GM19023 (cell line): ENCODE measurements around the gene MEGF10.

Source experiments
- ATAC-seq: cut with Tn5 transposase; IDR thresholded peaks from one replicate; pipeline ENCODE4 v1.9.1; 2021; ENCODE audit warnings: mild to moderate bottlenecking, moderate library complexity; ENCODE audit not compliant: unreplicated experiment

MEGF10 gene

DNA sequence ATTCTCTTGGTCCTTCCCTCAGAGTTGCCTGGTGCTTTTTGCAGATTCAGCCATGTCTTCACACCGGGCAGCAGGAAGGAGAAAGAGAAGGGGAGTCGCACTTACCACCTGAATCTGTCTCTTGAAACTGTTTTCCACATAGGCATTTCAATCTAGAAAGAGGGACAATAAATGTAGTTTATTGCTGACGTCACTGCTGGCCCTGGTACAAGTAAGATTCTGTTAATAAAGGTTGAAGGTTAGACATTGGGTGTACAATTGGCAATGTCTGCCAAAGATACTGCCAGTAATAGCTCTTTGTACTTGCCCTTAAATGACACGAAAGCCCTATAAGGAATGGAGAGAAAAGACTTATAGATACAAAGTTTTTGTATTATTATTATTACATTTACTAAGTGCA, 72.8 kb downstream of the MEGF10 start:
- no peak for ATAC-seq

DNA sequence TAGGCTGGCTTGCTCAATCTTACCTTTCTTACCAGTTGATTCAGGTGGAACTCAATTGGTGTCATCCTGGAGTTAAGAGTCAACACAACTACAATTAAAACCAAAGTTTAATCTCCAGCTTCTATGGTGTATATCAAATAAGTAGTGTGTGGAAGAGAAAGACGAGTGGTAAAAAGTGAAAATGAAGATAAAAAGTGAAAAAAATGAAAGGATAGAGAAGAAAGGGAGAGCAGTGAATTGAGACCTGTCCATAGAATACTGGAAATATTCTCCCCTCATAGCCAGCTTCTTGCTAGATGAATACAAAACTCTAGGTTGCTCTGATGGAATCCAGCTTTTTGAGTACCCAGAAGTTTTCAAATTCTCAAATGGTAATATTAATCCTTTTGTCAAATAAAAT, 76.4 kb downstream of the MEGF10 start:
- no peak for ATAC-seq

DNA sequence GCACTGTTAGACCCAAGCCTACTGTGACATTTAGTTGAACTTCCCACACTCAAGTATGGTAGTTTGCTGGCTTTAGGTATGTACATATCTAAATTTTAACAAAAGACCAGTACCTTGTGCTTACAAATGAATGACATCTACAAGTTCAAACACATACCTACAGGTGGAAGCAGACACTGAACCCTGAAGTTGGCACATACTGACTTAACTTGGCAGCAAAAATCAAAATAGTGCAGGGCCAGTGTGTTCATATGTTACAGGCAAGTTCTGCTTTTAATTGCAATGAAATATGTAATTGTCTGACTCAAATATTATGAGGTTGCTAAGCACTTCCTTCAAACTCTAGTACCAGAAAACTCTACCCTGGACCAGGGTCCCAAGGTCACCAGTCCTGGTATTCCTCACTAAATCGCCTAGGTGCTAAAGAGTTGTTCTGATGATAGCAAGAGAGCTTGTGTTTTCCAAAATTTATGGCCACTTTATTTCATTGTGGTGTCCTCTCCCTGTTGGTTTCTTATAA, 77.4 kb downstream of the MEGF10 start:
- ATAC-seq = no peak

DNA sequence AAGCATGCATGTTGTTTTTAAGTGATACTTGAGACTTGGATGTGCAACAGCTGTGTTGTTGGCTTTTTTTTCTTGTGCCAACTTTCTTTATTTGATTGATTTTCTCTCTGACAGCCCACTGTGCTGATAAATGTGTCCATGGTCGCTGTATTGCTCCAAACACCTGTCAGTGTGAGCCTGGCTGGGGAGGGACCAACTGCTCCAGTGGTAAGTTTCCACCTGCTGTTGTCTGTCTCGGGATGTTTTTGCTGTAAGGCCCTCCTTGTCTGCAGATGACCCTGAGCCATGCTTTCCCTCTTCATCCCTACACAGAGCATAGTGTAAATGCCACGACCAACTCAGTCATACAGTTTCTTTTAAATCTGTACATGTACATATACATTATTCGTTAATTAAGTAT, 79.2 kb downstream of the MEGF10 start:
- no peak for ATAC-seq

DNA sequence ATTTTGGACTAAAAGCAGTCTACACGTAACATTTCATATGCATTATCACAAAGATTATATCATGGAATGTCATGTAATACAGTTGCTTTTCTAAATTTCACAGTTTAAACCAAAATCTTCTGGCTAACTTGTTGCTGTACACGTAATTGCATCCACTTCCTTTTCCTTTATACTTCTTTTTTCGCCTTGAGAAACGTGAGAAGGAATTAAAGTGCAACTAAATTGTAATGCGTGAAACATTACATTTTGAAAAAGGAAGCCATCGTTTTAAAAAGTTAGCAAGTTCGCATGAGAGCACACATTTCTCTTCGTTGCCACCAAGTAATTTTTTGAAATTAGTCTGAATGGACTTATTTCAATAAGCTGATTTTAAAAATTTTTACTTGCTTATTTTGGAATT, 80.0 kb downstream of the MEGF10 start:
- ATAC-seq = no peak

DNA sequence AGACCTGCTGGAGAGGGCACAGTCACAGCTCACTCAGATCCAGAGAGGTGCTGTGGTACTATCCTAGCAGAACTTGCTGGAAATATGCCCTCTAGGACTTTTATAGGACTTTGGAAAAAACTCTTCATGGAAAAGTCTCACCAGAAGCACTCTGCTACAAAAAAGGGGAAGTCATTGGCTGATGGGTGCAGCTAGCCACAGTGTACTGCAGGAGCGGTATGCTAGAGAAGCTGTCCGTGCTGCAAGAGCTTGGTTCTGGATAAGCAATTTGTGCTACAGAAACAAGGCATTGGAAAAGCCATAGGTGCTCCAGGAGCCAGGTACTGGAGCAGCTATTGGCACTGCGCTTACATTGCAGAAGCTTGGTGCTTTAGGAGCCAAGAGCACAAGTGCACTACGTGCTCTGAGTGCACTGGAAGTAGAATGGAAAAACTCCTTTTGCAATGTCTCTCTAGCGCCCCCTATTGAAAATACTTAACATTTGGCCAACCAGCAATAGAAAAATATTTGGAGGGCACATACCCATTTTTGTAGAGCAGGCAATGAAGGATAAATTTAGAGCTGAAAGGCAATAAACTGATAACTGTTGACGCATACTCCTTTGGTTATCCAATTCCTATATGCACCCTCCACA, 83.4 kb downstream of the MEGF10 start:
- ATAC-seq = no peak

DNA sequence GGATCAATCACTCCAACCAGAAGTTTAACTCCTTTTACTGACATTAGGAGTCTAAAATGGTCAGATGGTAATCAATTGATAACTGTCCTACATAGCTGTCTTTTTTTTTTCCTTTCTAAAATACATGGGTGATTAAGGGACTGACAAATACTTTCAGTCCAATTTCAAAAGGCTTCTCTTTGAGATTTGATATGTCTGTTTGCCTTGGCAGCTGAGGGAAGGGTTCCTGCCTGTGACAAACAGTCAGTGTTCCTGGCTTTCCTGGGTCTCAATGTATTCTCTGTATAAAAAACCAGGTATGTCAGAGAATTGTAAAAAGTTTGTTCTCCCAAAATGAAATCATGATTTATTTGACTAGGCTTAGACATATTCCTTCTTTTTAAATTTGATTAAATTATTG, 84.5 kb downstream of the MEGF10 start:
- no peak for ATAC-seq

DNA sequence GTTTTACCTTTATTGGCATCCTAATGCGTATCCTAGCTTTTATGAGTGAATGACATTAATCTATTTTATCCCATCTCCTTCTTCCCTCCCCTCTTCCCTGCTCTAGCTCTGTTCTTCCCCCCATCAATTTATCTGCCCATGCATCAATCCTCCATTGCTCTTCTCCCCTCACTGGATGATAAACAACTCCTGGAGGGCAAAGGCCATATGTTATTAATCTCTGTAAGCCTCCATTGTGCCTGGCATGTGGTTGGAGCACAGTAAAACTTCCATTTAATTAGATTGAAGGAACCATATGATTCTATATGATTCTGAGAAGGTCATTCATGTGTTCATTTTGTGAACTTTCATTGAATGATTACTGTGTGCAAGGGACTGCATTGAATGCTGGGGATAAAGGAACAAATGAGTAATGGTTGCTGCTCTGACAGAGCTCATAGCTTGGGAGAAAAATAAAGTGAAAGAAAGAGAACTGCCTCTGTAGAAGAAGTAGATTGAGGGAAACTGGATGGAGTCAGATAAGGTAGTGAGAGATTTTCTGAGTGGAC, 85.0 kb downstream of the MEGF10 start:
- no peak for ATAC-seq

DNA sequence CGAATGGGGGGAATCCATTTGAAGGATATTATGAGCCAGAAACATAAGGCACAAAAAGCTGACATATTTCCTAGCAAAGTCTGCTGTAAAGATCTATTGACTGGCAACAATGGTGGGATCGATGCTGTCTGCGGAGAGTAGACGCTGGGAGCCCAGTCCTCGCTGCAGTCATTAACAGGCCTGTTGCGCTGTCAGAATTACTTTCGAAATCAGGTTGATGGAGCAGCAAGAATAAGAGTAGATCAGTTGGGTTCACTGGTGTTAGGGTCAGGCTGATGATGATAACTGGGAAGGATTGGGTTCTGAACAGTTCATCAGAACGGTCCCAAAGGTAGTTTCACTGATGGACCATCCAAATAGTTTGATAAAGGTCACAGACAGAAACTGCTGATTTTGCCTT, 87.1 kb downstream of the MEGF10 start:
- no peak for ATAC-seq

DNA sequence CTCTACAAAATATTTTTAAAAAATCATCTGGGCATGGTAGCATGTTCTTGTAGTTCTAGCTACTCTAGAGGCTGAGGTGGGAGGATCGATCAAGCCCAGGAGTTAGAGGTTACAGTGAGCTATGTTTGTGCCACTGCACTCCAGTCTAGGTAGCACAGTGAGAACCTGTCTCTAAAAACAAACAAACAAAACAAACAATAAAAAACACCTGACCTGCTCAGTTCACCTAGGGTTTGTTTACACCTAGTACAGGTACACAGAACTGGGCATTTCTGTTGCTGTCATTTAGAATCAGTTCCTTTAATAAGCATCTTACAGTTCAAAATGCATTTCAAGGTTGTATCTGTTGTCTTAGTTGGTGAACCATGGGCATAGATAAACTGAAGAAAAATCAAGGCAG, 95.3 kb downstream of the MEGF10 start:
- no peak for ATAC-seq

DNA sequence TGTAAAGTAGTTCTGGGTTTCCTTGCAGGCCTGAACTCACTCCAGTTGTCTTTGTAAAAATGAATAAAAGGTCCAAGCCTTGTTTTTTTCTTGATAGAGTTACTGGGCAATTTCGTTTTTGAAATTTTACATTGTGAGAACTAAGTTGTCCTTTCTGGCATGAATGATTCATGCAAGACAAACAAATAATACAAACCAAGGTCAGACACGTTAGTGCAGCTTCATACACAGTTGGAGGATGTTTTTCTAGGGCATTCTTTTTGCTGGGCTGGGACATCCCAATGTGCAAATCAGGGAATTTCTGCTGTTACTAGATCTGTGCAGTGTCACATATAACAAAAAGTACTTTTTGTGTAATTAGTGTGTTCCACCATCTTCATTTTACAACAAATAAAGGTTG, 96.0 kb downstream of the MEGF10 start:
- ATAC-seq = no peak

DNA sequence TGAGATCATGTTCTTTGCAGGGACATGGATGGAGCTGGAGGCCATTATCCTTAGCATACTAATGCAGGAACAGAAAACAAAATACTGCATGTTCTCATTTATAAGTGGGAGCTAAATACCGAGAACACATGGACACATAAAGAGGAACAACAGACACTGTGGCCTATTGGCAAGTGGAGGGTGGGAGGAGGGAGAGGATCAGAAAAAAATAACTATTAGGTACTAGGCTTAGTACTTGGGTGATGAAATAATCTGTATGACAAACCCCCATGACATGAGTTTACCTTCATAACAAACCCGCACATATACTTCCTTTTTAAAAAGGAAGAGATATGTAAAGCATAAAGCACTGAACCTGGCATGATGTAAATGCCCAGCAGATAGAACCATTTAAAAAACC, 99.0 kb downstream of the MEGF10 start:
- no peak for ATAC-seq

DNA sequence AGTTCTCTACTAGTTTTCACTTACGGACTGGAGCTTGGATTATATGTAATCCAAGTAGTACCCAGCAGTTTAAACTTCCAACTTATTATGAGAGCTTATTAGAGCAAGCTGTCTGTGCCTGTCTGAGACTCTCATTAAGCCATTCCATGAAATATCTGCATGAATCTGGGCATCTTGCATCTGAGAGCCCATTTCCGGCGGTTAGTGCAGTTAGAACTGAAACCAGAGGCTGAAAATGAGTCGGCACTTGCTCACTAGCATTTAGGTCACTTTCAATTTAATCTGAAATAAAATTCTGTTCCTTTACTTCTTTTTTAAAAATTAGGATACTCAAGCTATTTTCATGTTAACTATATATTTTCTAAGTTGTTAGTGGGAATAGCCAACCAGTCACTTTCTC, 102.2 kb downstream of the MEGF10 start:
- no peak for ATAC-seq

DNA sequence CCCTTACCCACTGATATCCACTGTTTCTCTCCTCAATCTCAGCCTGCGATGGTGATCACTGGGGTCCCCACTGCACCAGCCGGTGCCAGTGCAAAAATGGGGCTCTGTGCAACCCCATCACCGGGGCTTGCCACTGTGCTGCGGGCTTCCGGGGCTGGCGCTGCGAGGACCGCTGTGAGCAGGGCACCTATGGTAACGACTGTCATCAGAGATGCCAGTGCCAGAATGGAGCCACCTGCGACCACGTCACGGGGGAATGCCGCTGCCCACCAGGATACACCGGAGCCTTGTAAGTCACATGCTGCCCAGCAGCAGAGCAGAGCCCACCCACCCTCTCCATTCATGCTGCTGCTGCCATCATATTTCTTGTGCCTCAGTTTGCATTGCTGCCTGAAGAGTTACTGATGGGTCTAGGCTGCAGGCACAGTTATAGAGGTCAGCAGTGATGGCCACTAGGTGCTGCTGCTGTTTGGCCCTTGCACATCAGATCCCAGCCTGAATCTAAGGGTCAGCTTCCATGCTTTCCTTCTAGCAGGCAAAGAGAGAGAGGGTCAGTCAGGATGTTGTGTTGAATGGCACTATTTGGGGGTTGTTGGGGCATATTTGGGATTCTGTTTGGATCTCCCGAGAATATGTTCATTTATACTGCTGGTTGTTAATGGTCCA, 106.0 kb downstream of the MEGF10 start:
- ATAC-seq = no peak

DNA sequence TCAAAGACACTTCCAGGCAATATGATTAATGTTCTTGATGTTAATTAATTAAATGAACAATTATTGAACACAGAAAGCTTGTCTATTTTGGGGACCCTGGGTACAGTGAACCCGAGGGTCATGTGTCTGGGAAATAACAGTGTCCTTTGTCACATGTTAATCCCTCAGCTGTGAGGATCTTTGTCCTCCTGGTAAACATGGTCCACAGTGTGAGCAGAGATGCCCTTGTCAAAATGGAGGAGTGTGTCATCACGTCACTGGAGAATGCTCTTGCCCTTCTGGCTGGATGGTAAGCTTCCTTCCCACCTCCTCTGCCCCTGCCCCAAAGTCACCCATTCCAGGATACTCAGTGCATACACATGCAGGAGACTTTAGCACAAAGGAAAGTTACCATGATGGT, 107.9 kb downstream of the MEGF10 start:
- ATAC-seq = no peak

DNA sequence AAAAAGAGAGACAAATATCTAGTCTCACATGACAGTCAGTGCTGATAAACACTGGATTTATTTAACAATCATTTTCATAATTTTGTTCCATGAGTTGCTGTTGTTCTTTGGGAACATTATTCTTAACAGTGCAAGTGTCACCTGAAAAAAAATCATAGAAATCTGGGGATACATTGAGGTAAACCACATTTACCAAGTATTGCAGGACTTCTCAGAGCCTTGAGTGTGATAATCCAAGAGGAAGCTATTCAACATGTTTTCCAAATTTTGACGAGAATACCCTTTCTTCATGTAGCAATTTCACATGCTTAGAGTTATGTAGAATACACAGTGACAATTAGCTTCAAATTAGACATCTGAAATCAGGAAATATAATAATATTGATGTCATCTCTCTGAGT, 108.5 kb downstream of the MEGF10 start:
- ATAC-seq = no peak

DNA sequence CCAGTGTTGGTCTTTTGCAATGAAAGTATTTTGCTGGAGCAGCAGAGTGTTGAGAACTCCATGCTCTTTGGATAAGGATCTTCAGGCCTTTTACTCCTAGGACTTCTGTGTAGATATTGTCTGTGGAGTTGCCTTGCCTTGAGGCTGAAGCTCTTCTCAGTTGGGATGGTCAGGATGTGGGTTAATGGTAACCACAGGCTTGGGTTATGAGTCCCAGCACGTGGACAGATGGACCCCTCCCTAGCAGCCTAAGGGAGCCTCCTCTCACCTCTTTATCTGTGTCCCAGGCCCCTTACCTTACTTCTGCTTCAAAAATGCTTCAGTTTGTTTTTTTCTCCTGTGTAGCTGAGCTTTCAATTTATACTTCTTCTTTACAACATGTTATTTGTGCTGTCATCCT, 109.9 kb downstream of the MEGF10 start:
- no peak for ATAC-seq

DNA sequence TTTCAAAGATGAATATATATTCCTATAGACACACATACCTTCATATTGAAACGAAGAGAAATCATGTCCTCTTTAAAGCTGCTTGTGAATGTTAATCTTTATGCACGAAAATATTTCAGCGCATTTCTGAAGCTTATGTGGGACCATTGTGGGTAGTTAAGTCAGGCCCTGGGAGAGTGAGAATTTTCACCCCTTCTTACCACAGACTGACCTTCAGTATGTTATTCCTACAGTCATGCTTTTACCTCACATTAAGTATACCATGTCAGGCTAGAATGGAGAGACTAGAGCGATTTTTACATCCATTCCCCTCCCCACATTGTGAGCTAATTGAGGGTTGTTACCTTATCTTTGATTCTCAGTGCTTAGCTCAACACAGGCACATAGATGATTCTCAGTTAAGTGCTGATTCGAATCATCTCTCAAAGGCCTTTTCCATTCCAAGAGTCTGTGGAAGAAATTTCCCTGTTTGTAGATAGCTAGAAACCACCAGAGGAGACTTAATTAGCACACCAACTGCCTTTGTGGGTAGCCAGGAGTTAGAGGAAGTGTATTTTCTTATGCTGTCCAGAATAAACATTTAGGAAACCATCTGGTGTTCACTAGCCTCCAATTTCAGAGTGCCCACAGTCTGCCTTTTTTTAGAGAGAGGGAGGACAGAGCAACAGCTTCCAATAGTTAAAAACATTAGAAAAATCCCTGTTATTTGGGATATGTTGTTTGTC, 110.5 kb downstream of the MEGF10 start:
- no peak for ATAC-seq

DNA sequence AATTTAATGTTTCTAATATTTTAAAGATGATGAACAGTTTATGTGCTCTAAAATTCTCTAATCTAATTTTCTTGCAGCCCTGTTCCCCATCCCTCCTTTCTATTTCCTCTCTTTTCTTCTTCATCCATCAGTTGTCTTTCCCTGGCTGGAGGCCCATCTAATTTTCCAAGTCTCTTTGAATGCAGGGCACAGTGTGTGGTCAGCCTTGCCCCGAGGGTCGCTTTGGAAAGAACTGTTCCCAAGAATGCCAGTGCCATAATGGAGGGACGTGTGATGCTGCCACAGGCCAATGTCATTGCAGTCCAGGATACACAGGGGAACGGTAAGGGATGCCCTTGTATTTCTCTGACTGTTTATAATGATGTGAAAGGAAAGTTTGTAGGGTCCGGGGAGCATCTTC, 111.8 kb downstream of the MEGF10 start:
- ATAC-seq = no peak

DNA sequence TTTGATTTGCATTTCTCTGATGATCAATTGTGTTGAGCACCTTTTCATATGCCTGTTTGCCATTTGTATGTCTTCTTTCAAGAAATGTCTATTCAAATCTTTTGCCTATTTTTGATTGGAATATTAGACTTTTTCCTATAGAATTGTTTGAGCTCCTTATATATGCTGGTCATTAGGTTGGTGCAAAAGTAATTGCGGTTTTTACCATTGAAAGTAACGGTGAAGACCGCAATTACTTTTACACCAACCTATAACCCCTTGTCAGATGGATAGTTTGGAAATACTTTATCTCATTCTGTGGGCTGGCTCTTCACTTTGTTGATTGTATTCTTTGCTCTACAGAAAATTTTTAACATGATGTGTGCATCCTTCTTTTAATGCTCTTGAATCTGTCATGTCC, 113.6 kb downstream of the MEGF10 start:
- no peak for ATAC-seq

DNA sequence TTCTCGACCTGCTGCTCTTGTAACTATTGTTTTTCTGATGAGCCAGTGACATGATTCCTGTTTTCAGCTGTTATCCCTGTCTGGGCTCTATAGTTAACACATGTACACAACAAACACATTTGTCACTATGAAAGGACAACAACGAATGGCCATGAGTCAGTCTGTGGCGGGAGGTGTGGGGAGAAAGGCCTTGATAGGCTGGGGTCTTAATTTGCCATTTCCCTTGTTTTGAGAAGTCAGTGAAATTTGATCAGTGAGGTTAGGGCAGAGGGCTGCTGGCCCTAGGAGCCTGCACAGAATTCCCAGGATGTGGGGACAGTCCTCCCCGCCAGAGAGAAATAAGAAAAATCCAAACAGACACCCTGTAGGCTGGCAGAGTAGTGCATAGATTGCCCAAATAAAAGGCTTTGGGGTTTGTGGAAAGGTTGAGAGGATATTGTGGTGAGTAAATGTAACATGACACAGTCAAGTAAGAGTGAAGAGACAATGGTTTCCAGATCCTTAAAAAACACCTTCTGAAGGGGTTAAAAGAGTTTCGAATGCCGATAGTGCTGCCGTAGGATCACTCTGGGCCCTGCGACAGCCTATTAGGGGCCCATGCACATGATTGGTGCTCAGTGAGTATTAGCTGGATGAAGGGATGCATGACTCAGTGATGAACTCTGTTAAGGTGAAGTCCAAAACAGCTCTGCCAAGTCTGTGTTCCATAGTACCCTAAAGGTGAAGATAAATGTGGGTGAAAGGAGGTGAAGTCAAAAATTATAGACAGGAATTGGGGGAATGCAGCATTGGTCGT, 115.9 kb downstream of the MEGF10 start:
- no peak for ATAC-seq
